H9 (cell line): ENCODE measurements around the gene PFDN2. TPM values are rescaled to one million over a fixed set of nuclear protein-coding genes. Genes with fewer than 3 reads are reported as not detected.

Experiments used
- DNase-seq: peaks from one replicate; pipeline ENCODE4 v3.0.0-alpha.2; 2017
- H2AFZ ChIP-seq: one replicate; pipeline ENCODE4 v1.6.1; 2013; ENCODE audit warnings: mild to moderate bottlenecking, low read length, control low read depth, moderate library complexity
- H2AK5ac ChIP-seq: 2 replicates; pipeline ENCODE4 v1.6.1; 2013; ENCODE audit warnings: low read length, control low read depth, mixed read lengths; ENCODE audit not compliant: insufficient read length
- H2BK120ac ChIP-seq: one replicate; pipeline ENCODE4 v1.6.1; 2013; ENCODE audit warnings: low read depth, mild to moderate bottlenecking, low read length, control low read depth, inconsistent platforms; ENCODE audit not compliant: poor library complexity, severe bottlenecking
- H2BK12ac ChIP-seq: 2 replicates; pipeline ENCODE4 v1.6.1; 2013; ENCODE audit warnings: low read length, control low read depth, mixed read lengths, low read depth; ENCODE audit not compliant: insufficient read length
- H2BK15ac ChIP-seq: 2 replicates; pipeline ENCODE4 v1.6.1; 2013; ENCODE audit warnings: low read depth, low read length, control low read depth
- H2BK20ac ChIP-seq: one replicate; pipeline ENCODE4 v1.6.1; 2013; ENCODE audit warnings: low read depth, mild to moderate bottlenecking, low read length, control low read depth, inconsistent platforms; ENCODE audit not compliant: poor library complexity, severe bottlenecking
- H2BK5ac ChIP-seq: 2 replicates; pipeline ENCODE4 v1.6.1; 2013; ENCODE audit warnings: low read length, control low read depth, mixed read lengths; ENCODE audit not compliant: insufficient read length
- H3K14ac ChIP-seq: 2 replicates; pipeline ENCODE4 v1.6.1; 2013; ENCODE audit warnings: low read length, control low read depth; ENCODE audit not compliant: insufficient read depth
- H3K18ac ChIP-seq: 2 replicates; pipeline ENCODE4 v1.6.1; 2013; ENCODE audit warnings: low read depth, mild to moderate bottlenecking, mixed read lengths, low read length, control low read depth; ENCODE audit not compliant: insufficient read length
- H3K23ac ChIP-seq: 2 replicates; pipeline ENCODE4 v1.6.1; 2013; ENCODE audit warnings: low read length, control low read depth, mixed read lengths, low read depth; ENCODE audit not compliant: insufficient read length
- H3K23me2 ChIP-seq: 2 replicates; pipeline ENCODE4 v1.6.1; 2013; ENCODE audit warnings: low read depth, mild to moderate bottlenecking, mixed read lengths, low read length, control low read depth; ENCODE audit not compliant: insufficient read length, poor library complexity, severe bottlenecking
- H3K27ac ChIP-seq: 2 replicates; pipeline ENCODE4 v1.5.1; 2013; ENCODE audit warnings: low read length, control low read depth, mixed read lengths, low read depth; ENCODE audit not compliant: insufficient read length
- H3K27me3 ChIP-seq: 2 replicates; pipeline ENCODE4 v1.6.1; 2013; ENCODE audit warnings: low read length, control low read depth, inconsistent platforms; ENCODE audit not compliant: insufficient read depth
- H3K4ac ChIP-seq: 2 replicates; pipeline ENCODE4 v1.6.1; 2013; ENCODE audit warnings: low read depth, mild to moderate bottlenecking, control low read depth, inconsistent platforms, low read length, moderate library complexity
- H3K4me1 ChIP-seq: 2 replicates; pipeline ENCODE4 v1.6.1; 2013; ENCODE audit warnings: low read length, control low read depth, inconsistent platforms; ENCODE audit not compliant: insufficient read depth
- H3K4me2 ChIP-seq: 2 replicates; pipeline ENCODE4 v1.6.1; 2013; ENCODE audit warnings: low read length, control low read depth, mixed read lengths; ENCODE audit not compliant: insufficient read length, insufficient read depth
- H3K56ac ChIP-seq: 2 replicates; pipeline ENCODE4 v1.6.1; 2013; ENCODE audit warnings: low read depth, mild to moderate bottlenecking, mixed read lengths, low read length, control low read depth; ENCODE audit not compliant: insufficient read length
- H3K79me1 ChIP-seq: 2 replicates; pipeline ENCODE4 v1.6.1; 2013; ENCODE audit warnings: low read depth, mild to moderate bottlenecking, moderate library complexity, low read length, control low read depth, inconsistent platforms; ENCODE audit not compliant: insufficient read depth, poor library complexity, severe bottlenecking
- H3K79me2 ChIP-seq: 2 replicates; pipeline ENCODE4 v1.6.1; 2013; ENCODE audit warnings: low read length, control low read depth, inconsistent platforms; ENCODE audit not compliant: insufficient read depth
- H3K9ac ChIP-seq: 2 replicates; pipeline ENCODE4 v1.6.1; 2013; ENCODE audit warnings: low read length, control low read depth, mixed read lengths; ENCODE audit not compliant: insufficient read length; ENCODE audit errors: extremely low read depth
- H3K9me3 ChIP-seq: one replicate; pipeline ENCODE4 v1.6.1; 2013; ENCODE audit warnings: low read depth, low read length, inconsistent platforms; ENCODE audit not compliant: control insufficient read depth
- H3T11ph ChIP-seq: one replicate; pipeline ENCODE4 v1.6.1; 2013; ENCODE audit warnings: mild to moderate bottlenecking, low read length, control low read depth, inconsistent platforms
- H4K20me1 ChIP-seq: one replicate; pipeline ENCODE4 v1.6.1; 2013; ENCODE audit not compliant: control insufficient read depth, insufficient read length, insufficient read depth
- H4K5ac ChIP-seq: 2 replicates; pipeline ENCODE4 v1.6.1; 2013; ENCODE audit warnings: low read depth, mild to moderate bottlenecking, mixed read lengths, low read length, control low read depth; ENCODE audit not compliant: insufficient read length
- H4K8ac ChIP-seq: replicated peaks from 2 replicates; pipeline ENCODE4 v1.6.1; 2013; ENCODE audit warnings: low read length, control low read depth, mixed read lengths, low read depth; ENCODE audit not compliant: insufficient read length
- H4K91ac ChIP-seq: 2 replicates; pipeline ENCODE4 v1.6.1; 2013; ENCODE audit warnings: low read depth, mild to moderate bottlenecking, moderate library complexity, mixed read lengths, low read length, control low read depth; ENCODE audit not compliant: insufficient read length
- H3K27ac Mint-ChIP-seq, 3 experiments: 2 replicates in 2 of 3; 3 replicates in 1 of 3; pipeline ENCODE4 v1.8.0; 2020 to 2021; ENCODE audit warnings: mixed read lengths in 3 of 3, mild to moderate bottlenecking in 1 of 3, moderate library complexity in 1 of 3
- H3K27me3 Mint-ChIP-seq: 2 replicates; pipeline ENCODE4 v1.8.0; 2021; ENCODE audit warnings: low read depth, mild to moderate bottlenecking, moderate library complexity, mixed read lengths
- H3K36me3 Mint-ChIP-seq, 3 experiments: 2 replicates in 2 of 3; 3 replicates in 1 of 3; pipeline ENCODE4 v1.8.0; 2020 to 2021; ENCODE audit warnings: low read depth in 3 of 3, mixed read lengths in 3 of 3; ENCODE audit not compliant: insufficient read depth in 1 of 3
- H3K4me1 Mint-ChIP-seq, 2 experiments: 2 replicates each; pipeline ENCODE4 v1.8.0; 2020; ENCODE audit warnings: mixed read lengths in 2 of 2
- H3K4me3 Mint-ChIP-seq, 2 experiments: 2 replicates in 1 of 2; 3 replicates in 1 of 2; pipeline ENCODE4 v1.8.0; 2020 to 2021; ENCODE audit warnings: mild to moderate bottlenecking in 2 of 2, mixed read lengths in 2 of 2, moderate library complexity in 1 of 2
- H3K9me3 Mint-ChIP-seq, 2 experiments: 2 replicates in 1 of 2; 3 replicates in 1 of 2; pipeline ENCODE4 v1.8.0; 2020; ENCODE audit warnings: mild to moderate bottlenecking in 2 of 2, mixed read lengths in 2 of 2, moderate library complexity in 1 of 2
- CTCF ChIP-seq: fragments of 200-600 bp; sonication (generic); conservative IDR thresholded peaks from 3 replicates; pipeline ENCODE4 v1.8.0; 2021; ENCODE audit warnings: antibody characterized with exemption, mild to moderate bottlenecking
- total RNA-seq: library from RNA; stranded (reverse); gene quantifications from 2 replicates; pipeline ENCODE4 v1.2.1, GENCODE V29; 2021

The PFDN2 gene
- total RNA-seq, 1 experiment from 2014 or later = 71.8 TPM

- Mint-ChIP-seq H3K27me3 (no peaks in the 10 kb centered on the region; the same call in none of the 2 replicates), H3K27ac (no peak overlapping the region), H3K9me3 (no peaks in the 10 kb centered on the region; a peak in 1 of 5 replicates), H3K36me3 (no peaks in the 10 kb centered on the region), H3K4me1 (peaks cover 19 to 20% of the 10 kb centered on the region in 2 experiments), H3K4me3 (no peak overlapping the region)
- Histone ChIP-seq H4K8ac (no peak overlapping the region), H2BK5ac (no peak overlapping the region), H2AK5ac (no peak overlapping the region), H2BK120ac (no peak overlapping the region), H3K79me1 (no peaks in the 10 kb centered on the region), H3K79me2 (no peaks in the 10 kb centered on the region), H2AFZ (no peak overlapping the region), H3K27me3 (no peaks in the 10 kb centered on the region), H3T11ph (no peak overlapping the region), H4K20me1 (no peaks in the 10 kb centered on the region), H3K27ac (no peak overlapping the region), H3K18ac (no peak overlapping the region), H3K23me2 (no peaks in the 10 kb centered on the region), H3K4ac (no peak overlapping the region), H3K14ac (no peak overlapping the region), H4K5ac (no peak overlapping the region), H3K23ac (no peak overlapping the region), H3K9ac (no peak overlapping the region), H2BK12ac (no peak overlapping the region), H3K56ac (no peak overlapping the region), H4K91ac (no peak overlapping the region), H2BK15ac (no peak overlapping the region), H3K9me3 (no peaks in the 10 kb centered on the region), H2BK20ac (no peak overlapping the region), H3K4me2 (no peak overlapping the region), H3K4me1 (no peaks in the 10 kb centered on the region)
- no peak for TF ChIP-seq CTCF
- no peak for DNase-seq
These were observed 41.4 kb downstream of the PFDN2 start for GRCh38 chr1:161076410-161076809.
